ENCODE data around the gene MED12L. TPM values are rescaled to one million over a fixed set of nuclear protein-coding genes. Genes with fewer than 3 reads are reported as not detected.

Gene MED12L
- total and polyA plus RNA-seq, 2 donors from 2014 or later, result 0.13 to 0.82 TPM

DNA sequence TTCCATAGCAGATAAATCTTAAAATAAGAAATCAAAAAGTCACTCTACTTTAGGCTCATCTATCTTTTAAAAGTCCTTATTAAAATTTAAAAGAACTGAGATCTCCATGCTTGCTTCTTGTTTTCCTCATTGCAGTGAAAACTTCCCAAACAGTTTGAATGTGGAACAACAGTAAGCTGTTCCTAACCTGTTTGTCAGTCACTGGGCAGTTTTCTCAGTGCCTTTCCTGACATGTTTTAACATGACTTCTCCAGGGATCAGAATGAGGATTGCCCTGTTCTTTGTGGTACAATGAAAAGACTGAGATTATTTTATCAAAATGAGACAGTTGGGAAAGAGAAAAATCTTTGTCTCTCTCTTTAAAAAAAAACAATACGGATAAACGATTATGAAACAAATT, 230.4 kb downstream of the MED12L start:
- Histone ChIP-seq H3K27ac (ENCODE audit: low read depth in 2 of 2, low read length in 2 of 2) (no peak overlapping the region), H3K9ac (ENCODE audit: low read length in 3 of 3) (no peak overlapping the region)
- no peak for FAIRE-seq

DNA sequence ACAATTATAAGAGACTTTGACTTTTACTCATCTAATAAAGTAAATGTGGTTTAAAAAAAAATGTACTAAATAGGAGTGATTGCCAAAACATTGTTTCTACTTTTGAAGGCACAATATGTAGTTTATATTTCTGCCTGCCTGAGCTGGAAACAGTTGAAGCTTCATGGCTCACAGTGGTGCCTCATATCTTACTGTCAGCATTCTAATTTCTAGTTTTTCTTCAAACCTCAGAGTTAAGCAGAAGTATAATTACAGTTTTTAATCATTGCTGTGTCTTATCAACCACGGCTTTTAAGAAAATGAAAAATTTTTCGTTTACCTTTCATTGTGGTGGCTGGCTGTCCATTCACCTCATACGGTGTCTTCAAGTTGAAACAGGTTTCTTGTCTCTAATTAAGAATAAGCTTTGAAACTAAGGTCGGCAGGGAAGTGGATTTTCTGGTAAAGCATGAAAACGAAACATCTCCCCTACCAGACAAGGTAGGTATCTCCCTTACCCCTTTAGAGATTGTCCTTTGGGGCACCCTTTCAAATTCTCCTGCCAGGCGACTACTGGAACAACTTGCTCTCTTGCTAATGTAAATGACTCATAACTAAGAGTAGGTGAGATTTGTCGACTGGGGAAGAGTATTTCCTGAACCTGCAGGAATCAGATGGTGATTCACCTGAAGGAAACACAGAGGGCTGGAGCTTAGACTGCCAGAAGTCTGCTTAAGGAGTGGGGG, 231.0 kb downstream of the MED12L start, which contains the start of gene GPR87:
TSS of gene GPR87 (minus strand) at position 554 of the 725 bp plus-strand sequence. CDS start 16,720 bp downstream, outside the sequence.
- H3K9ac ChIP-seq (ENCODE audit: low read length in 3 of 3), result no peak within 1 kb of the TSS
- intact Hi-C loops (cut with DNase I), result no loop called here
- no peak for FAIRE-seq

More for the DNA sequence above, 230.4 kb downstream of the MED12L start:
- no peaks in the 10 kb centered on the region for H3K36me3 ChIP-seq (ENCODE audit: control insufficient read depth in 2 of 3, insufficient read depth in 3 of 3, low read length in 3 of 3)
- no peaks in the 10 kb centered on the region for H3K9me3 ChIP-seq (ENCODE audit: control insufficient read depth in 2 of 3, insufficient read depth in 1 of 3, low read length in 3 of 3)
- no peaks in the 10 kb centered on the region for H3K27me3 ChIP-seq (ENCODE audit: control insufficient read depth, insufficient read depth, low read length)
- TF ChIP-seq, protein P1, sequence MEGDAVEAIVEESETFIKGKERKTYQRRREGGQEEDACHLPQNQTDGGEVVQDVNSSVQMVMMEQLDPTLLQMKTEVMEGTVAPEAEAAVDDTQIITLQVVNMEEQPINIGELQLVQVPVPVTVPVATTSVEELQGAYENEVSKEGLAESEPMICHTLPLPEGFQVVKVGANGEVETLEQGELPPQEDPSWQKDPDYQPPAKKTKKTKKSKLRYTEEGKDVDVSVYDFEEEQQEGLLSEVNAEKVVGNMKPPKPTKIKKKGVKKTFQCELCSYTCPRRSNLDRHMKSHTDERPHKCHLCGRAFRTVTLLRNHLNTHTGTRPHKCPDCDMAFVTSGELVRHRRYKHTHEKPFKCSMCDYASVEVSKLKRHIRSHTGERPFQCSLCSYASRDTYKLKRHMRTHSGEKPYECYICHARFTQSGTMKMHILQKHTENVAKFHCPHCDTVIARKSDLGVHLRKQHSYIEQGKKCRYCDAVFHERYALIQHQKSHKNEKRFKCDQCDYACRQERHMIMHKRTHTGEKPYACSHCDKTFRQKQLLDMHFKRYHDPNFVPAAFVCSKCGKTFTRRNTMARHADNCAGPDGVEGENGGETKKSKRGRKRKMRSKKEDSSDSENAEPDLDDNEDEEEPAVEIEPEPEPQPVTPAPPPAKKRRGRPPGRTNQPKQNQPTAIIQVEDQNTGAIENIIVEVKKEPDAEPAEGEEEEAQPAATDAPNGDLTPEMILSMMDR (IDR thresholded peaks at IDR 0.05; ENCODE audit: borderline replicate concordance, extremely low read depth, insufficient read depth), result no peak
- no peaks in the 10 kb centered on the region for H3K4me1 ChIP-seq (ENCODE audit: control insufficient read depth in 2 of 3, insufficient read depth in 2 of 3, low read depth in 1 of 3, low read length in 3 of 3)
- no peak for DNase-seq
- intact Hi-C loops (cut with DNase I), result no loop called here
- H3K4me3 ChIP-seq (ENCODE audit: low read length in 3 of 3), result no peak overlapping the region

DNA sequence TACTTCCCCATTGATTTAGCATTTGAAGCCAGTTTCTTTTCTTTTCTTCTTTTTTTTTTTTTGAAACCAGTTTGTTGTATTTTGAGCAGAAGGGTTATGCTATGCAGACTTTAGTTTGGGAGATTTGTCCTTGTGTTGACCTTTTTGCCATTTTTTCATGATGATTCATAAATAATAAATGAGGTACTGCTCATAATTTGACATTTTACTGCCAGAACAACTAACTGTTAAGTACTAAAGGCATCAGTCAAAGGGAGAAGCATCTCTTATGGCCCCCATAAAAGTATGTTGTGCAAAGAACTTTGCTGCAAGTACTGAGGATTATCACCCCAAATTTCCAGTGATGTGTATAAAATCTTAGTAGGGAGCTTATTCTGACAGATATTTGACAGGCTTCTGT, 232.8 kb downstream of the MED12L start:
- TF ChIP-seq, protein P1 (IDR thresholded peaks at IDR 0.05; ENCODE audit: borderline replicate concordance, extremely low read depth, insufficient read depth), result no peak
- H3K9me3 ChIP-seq (ENCODE audit: control insufficient read depth in 2 of 3, insufficient read depth in 1 of 3, low read length in 3 of 3), result no peaks in the 10 kb centered on the region
- intact Hi-C loops (cut with DNase I), result no loop called here

More for the DNA sequence above, 231.0 kb downstream of the MED12L start, which contains the start of gene GPR87:
- Histone ChIP-seq H3K4me3 (ENCODE audit: low read length in 3 of 3) (no peak within 1 kb of the TSS), H3K27me3 (ENCODE audit: control insufficient read depth, insufficient read depth, low read length) (no peaks in the 10 kb centered on the region), H3K27ac (ENCODE audit: low read depth in 2 of 2, low read length in 2 of 2) (no peak within 1 kb of the TSS), H3K4me1 (ENCODE audit: control insufficient read depth in 2 of 3, insufficient read depth in 2 of 3, low read depth in 1 of 3, low read length in 3 of 3) (no peaks in the 10 kb centered on the region), H3K9me3 (ENCODE audit: control insufficient read depth in 2 of 3, insufficient read depth in 1 of 3, low read length in 3 of 3) (no peaks in the 10 kb centered on the region), H3K36me3 (ENCODE audit: control insufficient read depth in 2 of 3, insufficient read depth in 3 of 3, low read length in 3 of 3) (no peaks in the 10 kb centered on the region)
- TF ChIP-seq, protein P1 (IDR thresholded peaks at IDR 0.05; ENCODE audit: borderline replicate concordance, extremely low read depth, insufficient read depth), result no peak
- DNase-seq, result no peak

More for the DNA sequence above, 232.8 kb downstream of the MED12L start:
- no peaks in the 10 kb centered on the region for H3K36me3 ChIP-seq (ENCODE audit: control insufficient read depth in 2 of 3, insufficient read depth in 3 of 3, low read length in 3 of 3)
- no peaks in the 10 kb centered on the region for H3K27me3 ChIP-seq (ENCODE audit: control insufficient read depth, insufficient read depth, low read length)
- H3K4me1 ChIP-seq (ENCODE audit: control insufficient read depth in 2 of 3, insufficient read depth in 2 of 3, low read depth in 1 of 3, low read length in 3 of 3), result no peaks in the 10 kb centered on the region
- no peak overlapping the region for H3K9ac ChIP-seq (ENCODE audit: low read length in 3 of 3)
- no peak overlapping the region for H3K27ac ChIP-seq (ENCODE audit: low read depth in 2 of 2, low read length in 2 of 2)
- FAIRE-seq (no peak), DNase-seq (no peak)
- no peak overlapping the region for H3K4me3 ChIP-seq (ENCODE audit: low read length in 3 of 3)

Data from kidney (tissue), 14 donors.